ENCODE results near the gene TTLL1.
"Not testable (repeated sequence)": the region's sequence is repeated elsewhere in the genome, so short reads cannot be mapped to it uniquely, and the experiment has no call there.

The TTLL1 gene

GRCh38 chr22:43113526-43114251 is 24.5 kb upstream of the TTLL1 start:
- no peak for DNase-seq (ENCODE audit: low read depth, low spot score)
- H3K4me3 ChIP-seq (ENCODE audit: low read length), result no peak overlapping the region

- H3K4me3 ChIP-seq (ENCODE audit: low read length), result peak overlapping the region; percentile 68
- no peak for DNase-seq (ENCODE audit: low read depth, low spot score)
Measured at GRCh38 chr22:43110927-43111623, 21.9 kb upstream of the TTLL1 start.

DNA sequence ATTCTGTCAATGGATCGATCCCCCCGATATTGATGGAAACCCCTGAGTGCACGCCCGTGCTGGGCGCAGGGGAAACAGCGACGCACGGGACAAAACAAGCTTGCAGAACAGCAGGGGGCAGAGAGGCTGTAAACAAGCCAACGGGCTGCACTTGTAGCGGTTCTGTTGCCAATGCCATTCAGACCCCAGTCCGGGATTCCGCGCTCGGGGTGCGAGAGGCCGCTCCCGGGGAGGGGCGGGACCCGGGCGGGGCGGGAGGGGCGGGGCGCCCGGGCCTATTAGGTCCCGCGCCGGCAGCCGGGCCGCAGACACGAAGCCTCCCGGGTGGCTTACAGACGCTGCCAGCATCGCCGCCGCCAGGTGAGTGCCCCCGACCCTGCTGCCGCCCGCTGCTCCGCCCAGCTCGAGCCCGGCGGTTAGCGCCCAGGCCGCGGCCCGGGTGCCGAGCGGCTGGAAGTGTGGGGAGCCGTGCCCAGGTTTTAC is 21.3 kb upstream of the TTLL1 start, which contains the start of gene BIK:
Gene BIK (plus strand): TSS at position 307 of the 483 bp plus-strand sequence. CDS start 13,273 bp downstream, outside the sequence.
- peak within 1 kb of the TSS; percentile 68 for H3K4me3 ChIP-seq (ENCODE audit: low read length)
- peak; percentile 47 for DNase-seq (ENCODE audit: low read depth, low spot score)

- DNase-seq (ENCODE audit: low read depth, low spot score), result no peak
Measured at GRCh38 chr22:43109921-43110443, 20.8 kb upstream of the TTLL1 start.

GRCh38 chr22:43109511-43109910 is 20.3 kb upstream of the TTLL1 start:
- DNase-seq (ENCODE audit: low read depth, low spot score), result no peak
- no peak overlapping the region for H3K4me3 ChIP-seq (ENCODE audit: low read length)

More at GRCh38 chr22:43109921-43110443, 20.8 kb upstream of the TTLL1 start:
- H3K4me3 ChIP-seq (ENCODE audit: low read length), result peak overlapping the region; percentile 68

DNA sequence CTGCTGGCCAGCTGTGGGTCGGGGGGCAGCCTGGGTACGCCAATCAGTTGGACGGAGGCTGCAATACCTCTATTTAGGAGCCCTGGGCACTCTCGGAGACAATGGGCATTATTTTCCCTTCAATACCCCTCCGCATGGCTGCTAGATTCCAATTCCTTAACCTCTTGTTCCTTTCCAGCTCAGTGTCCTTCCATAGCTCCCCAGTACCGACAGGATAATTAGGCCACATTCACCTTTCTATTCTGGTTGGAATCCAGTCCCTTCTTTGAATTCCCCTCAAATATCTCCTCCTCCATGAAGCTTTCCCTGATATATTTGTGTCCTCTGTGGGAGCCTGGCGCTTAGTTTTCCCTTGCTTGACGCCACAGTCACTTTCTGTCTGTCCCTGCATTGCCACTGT is 17.1 kb upstream of the TTLL1 start:
- DNase-seq (ENCODE audit: low read depth, low spot score), result no peak
- H3K4me3 ChIP-seq (ENCODE audit: low read length), result no peak overlapping the region

DNA sequence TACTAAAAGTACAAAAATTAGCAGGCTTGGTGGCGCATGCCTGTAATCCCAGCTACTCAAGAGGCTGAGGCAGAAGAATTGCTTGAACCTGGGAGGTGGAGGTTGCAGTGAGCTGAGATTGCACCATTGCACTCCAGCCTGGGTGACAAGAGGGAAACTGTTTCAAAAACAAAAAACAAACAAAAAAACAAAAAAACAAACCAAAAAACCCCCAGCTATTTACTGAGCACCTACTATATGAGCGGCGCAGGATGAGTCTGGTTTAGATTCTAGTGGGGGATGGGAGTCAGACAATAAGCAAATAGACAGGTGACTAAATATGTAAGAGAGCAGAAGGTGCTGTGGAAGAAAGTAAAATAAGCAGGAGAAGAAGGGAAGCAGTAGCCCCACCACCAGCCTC is 15.8 kb upstream of the TTLL1 start:
- not testable (repeated sequence) for DNase-seq (ENCODE audit: low read depth, low spot score)

DNA sequence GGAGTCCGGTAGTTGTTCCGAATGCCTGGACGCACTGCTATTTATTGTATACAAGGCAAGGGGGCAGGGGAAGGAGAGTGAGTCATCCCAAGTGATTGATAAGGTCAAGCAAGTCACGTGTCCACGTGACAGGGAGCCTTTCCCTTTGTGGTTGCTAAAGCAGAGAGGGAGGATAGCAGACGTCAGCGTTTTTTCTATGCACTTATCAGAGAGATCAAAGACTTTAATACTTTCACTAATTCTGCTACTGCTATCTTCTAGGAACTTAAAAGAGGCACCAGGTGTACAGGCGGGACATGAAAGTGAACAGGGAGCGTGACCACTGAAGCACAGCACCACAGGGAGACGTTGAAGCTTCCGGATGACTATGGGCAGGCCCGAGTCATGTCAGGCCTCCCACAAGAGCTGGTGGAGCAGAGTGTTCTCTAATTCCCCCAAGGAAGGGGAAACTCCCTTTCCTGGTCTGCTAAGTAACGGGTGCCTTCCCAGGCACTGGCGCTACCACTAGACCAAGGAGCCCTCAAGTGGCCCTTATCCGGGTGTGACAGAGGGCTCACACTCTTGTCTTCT is 14.9 kb upstream of the TTLL1 start:
- peak overlapping the region; percentile 21 for H3K4me3 ChIP-seq (ENCODE audit: low read length)
- DNase-seq (ENCODE audit: low read depth, low spot score), result peak; percentile 92

More for the DNA sequence above, 15.8 kb upstream of the TTLL1 start:
- not testable (repeated sequence) for H3K4me3 ChIP-seq (ENCODE audit: low read length)

GRCh38 chr22:43101306-43101705 is 12.1 kb upstream of the TTLL1 start:
- H3K4me3 ChIP-seq (ENCODE audit: low read length), result no peak overlapping the region
- DNase-seq (ENCODE audit: low read depth, low spot score), result no peak

DNA sequence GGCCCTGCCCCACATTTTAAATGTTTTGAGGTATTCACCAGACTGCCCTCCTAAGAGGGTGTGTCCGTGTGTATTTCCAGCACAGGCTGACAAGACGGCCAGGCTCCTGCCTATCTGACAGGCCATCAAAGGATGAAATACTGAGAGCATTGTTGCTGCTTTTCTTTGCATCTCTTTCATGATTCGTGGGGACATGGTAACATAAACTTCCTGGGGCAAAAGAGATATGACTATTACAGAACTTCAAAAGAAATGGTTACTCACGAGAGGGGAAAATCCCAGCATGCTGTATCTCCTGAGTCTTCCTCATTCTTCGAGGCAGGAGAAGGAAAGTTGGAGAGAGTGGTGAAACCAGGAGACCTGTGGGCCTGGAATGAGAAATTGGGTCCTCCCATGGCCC is 11.0 kb upstream of the TTLL1 start:
- no peak for DNase-seq (ENCODE audit: low read depth, low spot score)
- H3K4me3 ChIP-seq (ENCODE audit: low read length), result no peak overlapping the region

GRCh38 chr22:43099095-43099494 is 9.9 kb upstream of the TTLL1 start:
- no peak overlapping the region for H3K4me3 ChIP-seq (ENCODE audit: low read length)

GRCh38 chr22:43098356-43098755 is 9.2 kb upstream of the TTLL1 start:
- H3K4me3 ChIP-seq (ENCODE audit: low read length), result no peak overlapping the region
- no peak for DNase-seq (ENCODE audit: low read depth, low spot score)

More at GRCh38 chr22:43099095-43099494, 9.9 kb upstream of the TTLL1 start:
- no peak for DNase-seq (ENCODE audit: low read depth, low spot score)

DNA sequence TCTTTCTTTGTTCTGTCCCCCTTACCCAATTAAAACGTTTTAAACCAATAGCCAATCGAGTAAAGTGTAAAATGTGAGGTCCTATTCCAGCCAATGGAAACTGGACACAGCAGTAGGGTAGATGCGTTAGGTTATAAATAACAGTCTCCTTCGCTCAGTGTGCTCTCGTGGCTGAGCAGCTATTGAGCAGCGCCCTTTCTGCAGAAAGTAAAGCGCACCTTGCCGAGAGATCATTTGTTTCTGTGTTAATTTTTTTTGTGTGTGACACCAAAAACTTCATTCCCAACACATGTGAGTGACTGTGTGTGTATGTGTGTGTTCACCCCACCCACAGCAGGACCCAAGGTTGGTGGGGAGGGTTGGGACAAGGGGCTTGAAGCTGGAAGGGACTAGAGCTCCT is 7.2 kb upstream of the TTLL1 start:
- DNase-seq (ENCODE audit: low read depth, low spot score), result no peak

GRCh38 chr22:43094551-43094950 is 5.4 kb upstream of the TTLL1 start:
- no peak overlapping the region for H3K4me3 ChIP-seq (ENCODE audit: low read length)
- no peak for DNase-seq (ENCODE audit: low read depth, low spot score)

More for the DNA sequence above, 7.2 kb upstream of the TTLL1 start:
- H3K4me3 ChIP-seq (ENCODE audit: low read length), result no peak overlapping the region

GRCh38 chr22:43094085-43094484 is 4.9 kb upstream of the TTLL1 start:
- H3K4me3 ChIP-seq (ENCODE audit: low read length), result no peak overlapping the region
- DNase-seq (ENCODE audit: low read depth, low spot score), result no peak

DNA sequence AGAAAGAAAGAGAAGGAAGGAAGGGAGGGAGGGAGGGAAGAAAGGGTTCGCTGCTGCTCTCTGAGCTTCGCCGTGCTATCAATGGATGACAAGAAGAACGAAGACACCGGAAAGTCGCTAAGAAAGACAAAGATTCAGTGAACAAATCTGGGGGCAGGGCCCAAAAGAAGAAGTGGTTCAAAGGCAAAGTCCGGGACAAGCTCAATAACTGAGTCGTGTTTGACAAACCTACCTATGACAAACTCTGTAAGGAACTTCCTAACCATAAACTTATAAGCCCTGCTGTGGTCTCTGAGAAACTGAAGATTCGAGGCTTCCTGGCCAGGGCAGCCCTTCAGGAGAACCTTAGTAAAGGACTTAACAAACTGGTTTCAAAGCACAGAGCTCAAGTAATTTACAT is 2.9 kb upstream of the TTLL1 start:
- no peak for DNase-seq (ENCODE audit: low read depth, low spot score)
- H3K4me3 ChIP-seq (ENCODE audit: low read length), result no peak overlapping the region

GRCh38 chr22:43090130-43090789 is 1.1 kb upstream of the TTLL1 start:
- peak; percentile 78 for DNase-seq (ENCODE audit: low read depth, low spot score)
- no peak overlapping the region for H3K4me3 ChIP-seq (ENCODE audit: low read length)

DNA sequence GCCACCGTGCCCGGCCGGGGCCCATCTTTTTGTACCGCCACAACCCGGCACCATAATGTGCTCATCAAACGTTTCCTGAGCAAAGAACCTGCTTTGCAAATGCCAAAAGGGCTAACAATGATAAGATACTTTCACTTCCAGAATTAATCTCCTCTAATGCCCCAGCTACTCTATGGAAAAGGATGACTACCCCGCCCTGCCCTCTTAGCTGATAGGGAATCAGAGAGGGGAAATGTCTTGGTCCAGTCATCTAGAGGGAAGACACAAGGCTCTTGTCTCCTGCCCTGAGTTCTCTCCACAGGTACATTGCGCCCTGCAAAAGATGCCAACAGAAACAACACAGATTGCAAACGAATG is 586 bp downstream of the TTLL1 start:
- peak overlapping the region; percentile 76 for H3K4me3 ChIP-seq (ENCODE audit: low read length)
- no peak for DNase-seq (ENCODE audit: low read depth, low spot score)

Measured in Jurkat, Clone E6-1 (cell line).